Heart left ventricle (tissue), 13 donors: ENCODE data around the gene REXO5.

Source experiments
- CTCF ChIP-seq, 12 donors: fragments of 200-600 bp; sonication (generic) in 4 of 12; IDR thresholded peaks; one replicate each; pipeline versions ENCODE4 v1.5.0 to v1.8.0; 2018 to 2022; ENCODE audit warnings: antibody characterized with exemption in 12 of 12, mild to moderate bottlenecking in 5 of 12
- POLR2A ChIP-seq, 2 donors: fragments of 450-650 bp; IDR thresholded peaks; one replicate each; pipeline ENCODE4 v1.6.1; 2017; ENCODE audit warnings: antibody characterized with exemption in 2 of 2, mild to moderate bottlenecking in 2 of 2, moderate library complexity in 2 of 2
- donor health status: ischemic (EF 13 %, LVEDD 7.1; RV severe dilation, severe dysfunction).
- donor health status: DM: no; HTN: yes; CAD: no.
- donor health status: DM: no; HTN: no; CAD: no.
- donor health status: ischemic (EF 25% LVEDD 6.9; RV normal size, moderate dysfunction).
- donor health status: ischemic (EF 25% LVEDD 5.7; RV mildly dilated, moderate dysfunction).
- donor health status: ischemic (EF 35%, LVEDD 5.7; RV mildly dilated, moderate dysfunction).
- donor health status: nonischemic (EF 11% LVEDD 7.7; RV severe dilation, severe dysfunction).
- donor health status: DM: yes; HTN: yes; CAD: no.
- donor health status: PGD.
- donor health status: ischemic (EF 29% LVEDD 5.4; RV normal size, mild dysfunction).
- donor health status: nonischemic (EF 23%, LVEDD 6.1; RV moderate dilation, normal function).

- TF ChIP-seq CTCF (IDR thresholded peaks at IDR 0.05) (no peak), POLR2A (IDR thresholded peaks at IDR 0.05) (no peak)
Observed at GRCh38 chr16:20767577-20767976, 38.8 kb upstream of the REXO5 start.
